Fibroblast of skin of left quadriceps (primary cell): Measurements from ENCODE around the gene GTPBP2.
"Not testable (repeated sequence)": the region's sequence is repeated elsewhere in the genome, so short reads cannot be mapped to it uniquely, and the experiment has no call there.

Experiments
- DNase-seq, 2 experiments: peaks; one replicate each; pipeline ENCODE4 v3.0.0-alpha.2; 2013; ENCODE audit warnings: low read depth in 2 of 2

GTPBP2 gene

DNA sequence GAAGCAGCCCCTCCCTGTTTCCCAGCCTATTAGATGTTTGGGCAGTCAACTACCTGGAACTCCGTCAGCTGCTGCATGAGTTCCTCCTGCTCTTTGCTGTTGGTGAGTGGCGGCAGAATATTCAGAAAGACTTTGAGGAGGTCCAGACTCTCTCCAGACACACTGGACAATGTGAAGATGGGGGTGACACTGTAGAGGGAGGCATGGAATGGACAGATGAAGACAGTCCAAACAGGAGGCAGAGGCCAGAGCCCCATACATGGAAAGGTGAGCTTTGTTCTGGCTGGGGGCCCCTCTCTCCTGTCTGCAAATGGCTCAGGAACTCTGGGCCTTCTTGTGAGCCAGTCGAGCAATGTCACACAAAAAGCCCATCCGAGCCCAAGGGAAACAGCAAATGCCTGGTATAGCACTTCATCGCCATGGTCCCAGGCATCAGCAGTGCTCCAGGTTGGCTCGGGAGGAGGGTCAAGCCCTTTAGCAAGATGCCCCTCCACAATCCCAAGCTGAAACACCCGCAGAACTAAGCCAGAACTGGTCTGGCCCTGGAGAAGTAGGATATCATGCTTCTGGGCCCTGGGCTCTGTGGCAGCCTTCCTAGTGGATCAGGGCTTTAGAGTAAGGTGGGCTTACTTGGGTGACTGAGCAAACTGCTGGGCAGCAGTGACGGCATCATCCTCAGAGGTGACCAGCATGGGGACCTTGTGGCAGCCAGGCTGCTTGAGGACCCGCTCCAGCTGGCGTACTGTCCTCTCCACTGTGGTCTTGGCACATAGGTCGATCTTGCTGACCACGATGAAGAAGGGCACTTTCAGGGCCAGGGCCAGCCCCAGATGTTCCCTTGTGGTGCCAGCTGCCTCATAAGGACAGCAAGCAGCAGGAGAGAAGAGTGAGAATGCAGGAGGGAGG lies 4.9 kb downstream of the GTPBP2 start:
- no peak for DNase-seq

DNA sequence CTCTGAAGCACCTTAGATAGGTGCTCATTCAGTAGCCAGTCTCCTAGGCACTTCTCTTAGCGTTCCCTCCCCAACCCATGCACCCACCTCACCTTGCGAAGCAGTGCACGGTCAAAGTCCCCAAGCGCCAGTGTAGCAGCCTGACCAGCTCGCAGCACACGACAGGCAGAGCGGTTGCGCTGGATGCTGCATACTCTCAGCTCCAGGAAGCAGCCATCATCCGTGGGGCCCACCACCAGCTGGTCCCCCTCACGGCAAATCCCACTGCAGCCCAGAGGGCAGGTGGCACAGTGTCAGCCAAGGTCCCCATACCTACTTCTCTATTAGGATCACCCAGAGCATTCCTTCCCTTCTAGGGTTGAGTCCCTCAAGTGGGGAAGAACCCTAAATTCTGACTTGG lies 6.5 kb downstream of the GTPBP2 start:
- no peak for DNase-seq

DNA sequence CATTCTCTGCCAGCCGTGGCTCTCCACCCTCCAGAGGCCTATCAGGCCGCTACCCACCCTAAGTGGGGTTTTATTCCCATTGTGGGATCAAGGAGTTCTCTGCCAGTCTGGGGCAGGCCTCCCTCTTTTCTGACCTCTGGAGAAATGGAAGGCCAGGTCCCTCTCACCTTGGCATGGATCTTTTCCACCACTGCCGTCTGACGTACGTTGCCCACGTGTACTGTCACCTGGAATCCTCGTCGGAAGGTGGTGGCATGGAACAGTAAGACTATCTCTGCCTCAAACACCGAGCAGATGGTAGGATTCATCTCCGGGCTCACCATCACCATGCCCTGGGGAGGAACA lies 7.3 kb downstream of the GTPBP2 start:
- DNase-seq = no peak

DNA sequence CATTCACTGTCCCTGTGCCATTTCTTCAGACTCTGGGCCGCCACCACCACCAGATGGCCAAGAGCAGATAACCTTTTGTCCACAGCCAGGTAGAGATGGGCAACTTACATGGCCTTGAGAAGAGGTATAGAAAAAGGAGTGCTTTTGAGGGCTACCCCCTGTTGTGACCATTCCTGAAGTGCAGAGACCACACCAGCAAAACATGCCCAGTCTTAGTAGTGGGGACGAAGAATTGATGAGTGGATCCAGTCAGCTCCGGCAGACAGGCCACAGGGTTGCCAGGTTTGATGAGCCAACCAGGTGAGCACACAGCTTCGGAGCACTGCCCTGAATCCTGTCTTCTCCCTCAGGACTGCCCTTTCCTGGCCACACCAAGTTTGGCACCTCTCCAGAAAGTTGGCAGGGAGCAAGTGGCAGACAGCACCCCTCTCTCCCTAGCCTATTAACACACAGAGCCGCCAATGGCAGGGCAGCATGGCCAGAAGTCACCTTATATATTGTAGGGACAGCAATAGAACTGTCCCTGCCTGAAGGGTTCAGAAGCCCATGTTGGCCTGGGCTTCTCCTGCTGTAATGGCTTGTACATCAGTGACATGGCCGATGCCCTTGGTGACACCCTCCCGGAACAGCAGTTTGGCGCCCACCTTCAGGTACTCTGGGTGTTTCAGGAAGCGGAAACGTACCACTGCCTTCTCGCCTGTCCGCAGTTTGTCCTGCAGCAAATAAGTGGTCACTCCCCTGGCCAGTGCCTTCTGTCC lies 7.8 kb downstream of the GTPBP2 start:
- DNase-seq = no peak

DNA sequence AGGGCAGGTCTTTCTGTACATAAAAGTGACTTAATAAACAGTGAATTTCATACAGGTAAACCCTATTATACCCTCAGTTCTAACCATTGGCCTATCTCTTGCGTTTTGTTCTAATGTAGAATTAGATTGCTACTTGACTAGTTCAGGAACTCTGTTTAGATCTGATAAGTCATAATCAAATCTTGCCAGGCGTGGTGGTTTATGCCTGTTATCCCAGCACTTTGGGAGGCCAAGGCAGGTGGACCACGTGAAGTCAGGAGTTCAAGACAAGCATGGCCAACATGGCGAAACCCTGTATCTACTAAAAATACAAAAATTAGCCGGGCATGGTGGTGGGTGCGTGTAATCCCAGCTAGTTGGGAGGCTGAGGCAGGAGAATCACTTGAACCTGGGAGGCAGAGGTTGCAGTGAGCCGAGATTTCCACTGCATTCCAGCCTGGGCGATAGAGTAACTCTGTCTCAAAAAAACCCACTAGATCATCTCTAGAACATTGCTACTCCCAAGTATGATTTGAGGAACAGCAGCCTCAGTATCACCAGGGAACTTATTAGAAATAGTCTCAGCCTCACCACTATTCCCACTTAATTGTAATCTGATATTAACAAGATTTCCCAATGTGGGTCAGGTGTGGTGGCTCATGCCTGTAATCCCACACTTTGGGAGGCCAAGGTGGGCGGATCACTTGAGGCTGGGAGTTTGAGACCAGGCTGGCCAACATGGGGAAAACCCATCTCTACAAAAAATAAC lies 12.2 kb downstream of the GTPBP2 start:
- no peak for DNase-seq

DNA sequence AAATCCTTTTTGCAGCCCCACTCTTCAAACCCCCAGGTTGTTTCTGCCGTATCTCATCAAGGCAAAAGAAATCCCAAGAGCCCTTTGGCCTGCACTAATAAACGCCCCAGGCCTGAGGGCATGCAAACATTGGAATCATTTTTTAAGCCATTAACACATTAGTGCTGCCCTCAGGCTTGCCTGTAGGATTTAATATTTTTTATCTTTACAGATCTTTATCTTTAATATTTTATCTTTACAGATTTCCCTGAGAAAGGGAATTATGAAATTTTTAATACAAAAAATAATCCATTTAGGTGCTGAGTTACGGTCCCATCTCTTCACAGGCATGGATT lies 14.7 kb downstream of the GTPBP2 start:
- no peak for DNase-seq

DNA sequence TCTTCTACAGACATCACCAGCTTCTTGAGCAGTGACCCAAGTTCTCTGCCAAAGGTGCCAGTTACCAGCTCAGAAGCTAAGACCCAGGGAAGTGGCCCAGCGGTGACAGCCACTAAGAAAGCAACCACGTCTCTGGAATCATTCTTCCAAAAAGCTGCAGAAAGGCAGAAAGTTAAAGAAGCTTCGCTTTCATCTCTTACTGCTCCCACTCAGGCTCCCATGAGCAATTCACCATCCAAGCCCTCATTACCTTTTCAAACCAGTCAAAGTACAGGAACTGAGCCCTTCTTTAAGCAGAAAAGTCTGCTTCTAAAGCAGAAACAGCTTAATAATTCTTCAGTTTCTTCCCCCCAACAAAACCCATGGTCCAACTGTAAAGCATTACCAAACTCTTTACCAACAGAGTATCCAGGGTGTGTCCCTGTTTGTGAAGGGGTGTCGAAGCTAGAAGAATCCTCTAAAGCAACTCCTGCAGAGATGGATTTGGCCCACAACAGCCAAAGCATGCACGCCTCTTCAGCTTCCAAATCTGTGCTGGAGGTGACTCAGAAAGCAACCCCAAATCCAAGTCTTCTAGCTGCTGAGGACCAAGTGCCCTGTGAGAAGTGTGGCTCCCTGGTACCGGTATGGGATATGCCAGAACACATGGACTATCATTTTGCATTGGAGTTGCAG lies 15.2 kb downstream of the GTPBP2 start:
- no peak for DNase-seq

DNA sequence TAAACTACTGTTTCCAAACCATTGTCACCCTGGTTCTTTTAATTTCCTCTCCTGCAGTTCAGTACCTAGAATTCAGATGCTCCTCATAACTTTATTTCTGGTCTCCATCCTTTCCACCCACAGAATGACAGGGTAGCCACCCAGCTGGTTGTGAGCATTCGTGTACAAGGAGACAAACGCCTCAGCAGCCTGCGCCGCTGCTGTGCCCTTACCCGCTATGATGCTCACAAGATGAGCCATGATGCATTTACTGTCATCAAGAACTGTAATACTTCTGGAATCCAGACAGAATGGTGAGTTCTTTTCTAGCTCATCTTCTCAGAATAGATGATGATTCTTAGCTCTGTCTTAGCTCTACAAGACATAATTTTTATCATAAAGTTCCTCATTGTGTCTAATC lies 18.6 kb downstream of the GTPBP2 start:
- DNase-seq = no peak

DNA sequence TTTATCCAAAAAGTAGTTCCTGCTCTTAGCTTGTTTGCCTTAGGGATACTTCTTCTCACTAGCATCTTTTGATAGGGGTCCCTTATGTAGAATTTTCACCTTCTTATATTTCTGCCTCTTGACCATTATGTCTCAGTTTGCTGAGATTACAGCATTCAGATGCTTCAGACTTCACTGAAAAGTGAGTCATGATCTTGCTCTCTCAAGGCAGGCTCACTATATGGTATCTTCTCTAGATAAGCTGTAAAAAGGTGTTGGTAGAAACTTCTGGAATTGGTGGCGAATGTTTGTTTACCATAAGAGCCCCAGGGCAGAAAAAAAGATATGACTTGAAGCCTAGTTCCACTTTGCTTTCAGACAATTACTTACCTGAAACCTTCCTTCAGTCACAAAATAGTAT lies 19.7 kb downstream of the GTPBP2 start:
- DNase-seq = no peak

DNA sequence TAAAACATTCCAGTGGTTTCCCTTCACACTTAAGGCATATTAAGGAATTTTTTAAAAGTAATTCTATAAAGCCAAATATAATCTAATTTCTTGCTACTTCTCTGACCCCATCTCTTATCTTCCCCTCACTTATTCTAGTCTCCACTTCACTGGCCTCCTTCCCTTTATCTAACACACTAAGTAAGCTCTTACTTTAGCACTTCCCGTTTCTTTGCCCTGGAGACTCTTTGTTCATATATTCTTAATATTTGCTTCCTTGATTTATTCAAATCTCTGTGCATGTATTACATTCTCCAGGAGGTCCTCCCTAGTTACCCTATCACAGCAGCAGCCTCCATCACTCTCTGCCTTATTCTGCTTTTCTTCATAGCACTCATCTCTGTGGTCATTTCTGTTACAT lies 20.3 kb downstream of the GTPBP2 start:
- DNase-seq = no peak

DNA sequence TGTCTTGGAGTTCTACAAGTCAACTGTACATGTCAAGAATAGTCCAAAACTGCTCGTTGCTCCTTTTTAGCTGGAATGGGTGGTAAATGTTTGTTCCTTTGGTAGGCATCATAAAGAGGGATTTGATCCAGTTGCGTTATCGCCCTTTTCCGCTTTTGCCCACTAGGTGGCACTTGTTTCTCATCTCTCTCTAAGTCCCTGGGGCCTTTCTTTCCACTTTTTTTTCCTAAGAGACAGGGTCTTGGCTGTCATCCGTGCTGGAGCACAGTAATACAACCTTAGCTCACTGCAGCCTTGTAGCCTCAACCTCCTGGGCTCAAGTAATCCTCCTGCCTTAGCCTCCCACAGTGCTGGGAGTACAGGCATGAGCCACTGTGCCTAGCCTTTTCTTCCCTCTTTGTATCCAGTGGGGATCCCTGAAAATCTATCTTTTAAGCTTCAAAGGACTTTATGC lies 20.7 kb downstream of the GTPBP2 start:
- peak; percentile 48 to 53 for DNase-seq

DNA sequence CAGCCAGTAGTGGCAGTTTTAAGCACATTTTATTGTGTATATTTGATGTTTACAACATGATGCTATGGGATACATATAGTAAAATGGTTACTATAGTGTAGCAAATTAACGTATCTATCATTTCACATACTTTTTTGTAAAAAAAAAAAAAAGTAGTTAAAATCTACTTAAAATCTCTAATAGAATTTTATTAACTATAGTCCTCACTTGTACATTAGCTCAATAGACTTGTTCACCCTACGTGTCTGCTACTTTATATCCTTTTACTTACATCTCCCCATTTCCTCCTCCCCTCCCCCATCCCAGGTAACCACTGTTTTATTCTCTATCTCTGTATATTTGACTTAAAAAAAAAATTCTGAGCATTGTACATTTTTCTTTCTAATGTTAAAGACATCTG lies 23.0 kb downstream of the GTPBP2 start:
- DNase-seq = no peak

DNA sequence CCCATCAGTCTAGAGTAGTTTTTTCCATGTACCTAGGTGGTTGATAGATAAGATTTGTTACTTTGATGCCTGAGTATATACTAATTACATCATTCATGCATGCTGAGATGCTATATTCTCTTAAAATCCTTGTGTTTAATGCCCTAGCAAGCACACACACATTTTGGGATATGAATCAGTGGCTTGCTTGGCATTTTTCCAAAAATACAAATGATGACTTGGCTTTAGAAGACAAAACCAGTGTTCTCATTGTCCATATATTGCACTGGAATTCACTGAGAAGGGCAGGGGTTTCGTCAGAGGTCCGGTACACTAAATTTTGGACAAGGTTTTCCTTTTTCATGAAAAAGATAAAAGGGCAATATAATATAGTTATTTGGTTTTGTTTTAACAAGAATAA lies 24.9 kb downstream of the GTPBP2 start:
- peak; percentile 39 to 48 for DNase-seq

DNA sequence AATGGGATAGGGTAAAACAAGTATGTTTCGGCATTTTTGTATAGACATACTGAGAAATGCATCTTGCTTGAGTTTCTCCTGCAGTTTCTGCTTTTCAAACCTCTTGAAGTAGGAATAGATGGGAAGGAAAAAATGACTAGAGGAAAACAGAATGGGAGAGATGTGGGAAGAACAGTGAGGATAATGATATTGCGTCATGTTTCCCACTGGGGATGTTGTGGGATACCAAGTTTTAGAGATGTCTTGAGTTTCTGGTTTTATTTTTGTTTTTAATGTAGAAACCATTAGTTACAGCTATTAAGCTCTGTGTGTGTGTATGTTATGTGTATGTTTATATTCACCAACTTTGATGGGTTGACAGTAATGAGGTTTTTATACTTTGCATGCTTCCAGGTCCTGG lies 28.5 kb downstream of the GTPBP2 start:
- DNase-seq = no peak

DNA sequence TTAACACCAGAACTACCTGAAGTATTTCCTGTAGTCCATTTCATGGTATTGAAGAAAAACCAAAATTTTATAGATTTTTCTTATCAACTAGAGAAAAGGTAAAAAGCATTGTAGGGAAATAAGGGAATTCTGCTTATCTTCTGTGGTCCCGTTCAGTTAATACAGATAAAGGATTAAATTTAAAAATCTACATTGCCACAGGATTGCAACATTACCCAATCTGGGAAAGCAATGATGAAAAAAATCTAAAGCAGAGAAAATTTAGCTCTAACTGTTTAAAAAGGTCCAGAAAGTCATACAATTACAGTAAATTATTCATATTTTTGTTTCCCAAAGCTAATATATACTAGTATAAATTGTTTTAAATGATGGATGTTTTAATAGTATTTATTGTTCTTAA lies 35.1 kb downstream of the GTPBP2 start:
- no peak for DNase-seq

DNA sequence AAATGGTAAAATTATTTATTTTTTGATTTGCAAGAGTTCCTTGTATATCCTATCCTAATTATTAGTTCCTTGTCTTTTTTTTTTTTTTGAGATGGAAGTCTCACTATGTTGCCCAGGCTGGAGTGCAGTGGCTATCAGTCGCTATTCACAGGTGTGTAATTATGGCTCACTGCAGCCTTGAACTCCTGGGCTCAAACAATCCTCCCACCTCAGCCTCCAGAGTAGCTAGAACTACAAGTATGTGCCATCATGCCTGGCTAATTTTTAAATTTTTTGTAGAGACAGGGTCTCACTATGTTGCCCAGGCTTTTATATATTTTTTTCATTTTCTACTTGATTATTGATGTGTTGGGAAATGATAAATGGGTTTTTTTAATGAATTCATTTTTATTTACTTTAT lies 39.5 kb downstream of the GTPBP2 start:
- not testable (repeated sequence) for DNase-seq

DNA sequence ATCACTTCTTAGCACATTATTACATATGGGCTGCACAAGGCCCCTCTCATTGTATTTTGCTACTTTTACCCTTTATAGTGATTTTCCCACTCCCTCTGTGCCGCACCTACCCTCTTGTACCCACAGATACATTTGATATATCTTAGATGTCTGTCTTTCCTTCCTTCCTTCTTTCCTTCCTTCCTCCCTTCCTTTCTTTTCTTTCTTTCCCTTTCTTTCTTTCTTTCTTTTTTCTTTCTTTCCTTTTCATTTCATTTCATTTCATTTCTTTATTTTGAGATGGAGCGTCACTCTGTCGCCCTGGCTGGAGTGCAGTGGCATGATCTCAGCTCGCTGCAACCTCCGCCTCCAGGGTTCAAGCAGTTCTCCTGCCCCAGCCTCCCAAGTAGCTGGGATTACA lies 40.9 kb downstream of the GTPBP2 start:
- no peak for DNase-seq

DNA sequence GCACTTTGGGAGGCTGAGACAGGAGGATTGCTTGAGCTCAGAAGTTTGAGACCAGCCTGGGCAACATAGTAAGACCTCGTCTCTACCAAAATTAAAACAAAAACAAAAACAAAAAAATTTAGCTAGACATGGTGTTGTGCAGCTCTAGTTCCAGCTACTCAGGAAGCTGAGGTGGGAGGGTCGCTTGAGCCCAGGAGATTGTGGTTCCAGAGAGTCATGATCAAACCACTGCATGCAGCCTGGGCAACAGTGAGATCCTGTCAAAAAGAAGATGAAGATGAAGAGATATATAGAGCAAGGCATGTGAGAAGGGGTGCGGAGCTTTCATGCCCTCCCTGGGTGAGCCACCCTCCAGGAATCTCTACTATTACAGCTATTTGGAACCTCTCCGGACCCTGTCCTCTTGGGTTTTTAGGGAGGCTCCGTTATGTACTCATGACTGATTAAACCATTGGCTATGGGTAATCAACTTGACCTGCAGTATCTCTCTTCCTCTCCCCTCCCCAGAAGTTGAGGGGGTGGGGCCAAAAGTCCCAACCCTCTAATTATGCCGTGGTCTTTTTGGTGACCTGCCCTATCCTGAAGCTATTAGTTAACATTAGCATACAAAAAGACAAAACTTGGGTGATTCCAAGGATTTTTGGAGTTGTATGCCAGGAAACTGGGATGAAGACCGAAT lies 44.0 kb downstream of the GTPBP2 start:
- DNase-seq = no peak

DNA sequence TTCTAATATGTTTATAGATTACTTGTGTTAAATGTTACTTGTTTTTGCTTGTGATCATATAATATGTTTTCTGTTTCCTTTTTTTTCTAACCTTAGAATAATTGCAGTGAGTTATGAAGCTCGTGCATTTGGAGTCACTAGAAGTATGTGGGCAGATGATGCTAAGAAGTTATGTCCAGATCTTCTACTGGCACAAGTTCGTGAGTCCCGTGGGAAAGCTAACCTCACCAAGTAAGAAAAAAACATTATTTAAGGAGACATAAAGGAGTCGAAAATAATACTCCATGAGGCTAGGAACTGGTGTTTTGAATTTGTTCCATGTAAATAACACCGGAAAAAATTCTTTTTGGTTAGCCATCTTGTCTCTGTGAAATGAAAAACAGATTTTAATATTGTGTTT lies 46.2 kb downstream of the GTPBP2 start:
- no peak for DNase-seq

DNA sequence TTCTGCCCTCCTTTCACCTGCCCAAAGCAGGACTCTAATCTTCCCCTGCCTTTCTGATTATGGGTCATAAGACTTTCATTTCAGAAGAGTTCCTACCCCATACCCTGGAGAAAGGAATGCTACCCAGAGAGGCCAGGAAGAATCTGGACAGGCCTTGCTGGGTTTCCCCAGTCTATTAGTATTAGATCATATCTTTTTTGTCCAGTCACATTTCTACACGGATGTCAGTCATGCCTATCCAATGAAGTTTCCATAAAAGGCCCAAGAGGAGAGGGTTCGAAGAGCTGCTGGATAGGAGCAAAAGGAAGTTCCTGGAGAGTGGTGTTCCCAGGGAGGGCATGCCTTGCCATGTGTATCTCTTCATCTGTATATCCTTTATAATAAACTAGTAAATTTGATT lies 49.9 kb downstream of the GTPBP2 start:
- DNase-seq = no peak

DNA sequence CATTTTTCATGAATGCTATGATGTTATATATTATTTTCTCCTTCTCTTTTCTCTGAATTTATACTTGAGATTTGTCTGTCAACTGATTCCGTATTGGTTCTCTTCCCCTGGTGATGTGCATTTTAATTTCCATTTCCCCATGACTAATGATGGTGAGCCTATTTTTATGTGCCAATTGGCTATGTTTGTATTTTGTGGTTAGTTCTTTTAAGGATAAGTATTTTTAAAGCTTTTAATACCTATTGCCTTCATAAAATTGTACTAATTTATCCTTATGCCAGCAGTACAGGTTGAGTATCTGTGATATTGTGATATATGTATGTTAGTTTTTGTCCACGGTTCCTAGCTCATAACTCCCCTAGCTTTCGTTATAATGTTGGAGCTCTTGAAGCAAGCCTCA lies 50.3 kb downstream of the GTPBP2 start:
- DNase-seq = no peak
